Activated CD8-positive, alpha-beta memory T cell treated with anti-CD3 and anti-CD28 coated beads for 1 hour (primary cell): ENCODE data around the gene ISM2.

Experiments
- DNase-seq, 2 donors: peaks; one replicate each; pipeline ENCODE4 v3.0.0-alpha.2; 2020; ENCODE audit warnings: low read depth in 1 of 2; ENCODE audit errors: extremely low read depth in 1 of 2

Gene ISM2

DNA sequence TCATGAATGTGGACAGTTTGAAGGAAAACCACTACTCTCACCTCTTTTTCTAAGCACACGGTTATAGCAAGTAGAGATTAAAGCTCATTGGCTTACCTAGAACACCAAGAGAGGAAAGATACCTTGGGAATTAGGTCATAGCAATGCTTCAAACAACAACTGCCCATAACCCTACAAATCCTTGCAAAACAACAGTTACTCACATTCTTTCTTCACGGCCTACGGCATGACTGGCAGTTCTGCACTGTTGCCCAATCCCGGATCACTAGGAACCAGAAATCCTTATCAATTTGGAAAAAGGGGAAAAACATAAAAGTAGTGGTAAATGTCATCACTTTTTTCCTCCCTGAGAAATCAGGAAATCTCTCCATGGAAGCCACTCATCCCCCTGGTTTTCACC lies 9.6 kb upstream of the ISM2 start:
- DNase-seq = no peak

GRCh38 chr14:77507762-77508161 lies 9.1 kb upstream of the ISM2 start:
- no peak for DNase-seq

GRCh38 chr14:77505031-77505430 lies 6.4 kb upstream of the ISM2 start:
- DNase-seq = no peak

DNA sequence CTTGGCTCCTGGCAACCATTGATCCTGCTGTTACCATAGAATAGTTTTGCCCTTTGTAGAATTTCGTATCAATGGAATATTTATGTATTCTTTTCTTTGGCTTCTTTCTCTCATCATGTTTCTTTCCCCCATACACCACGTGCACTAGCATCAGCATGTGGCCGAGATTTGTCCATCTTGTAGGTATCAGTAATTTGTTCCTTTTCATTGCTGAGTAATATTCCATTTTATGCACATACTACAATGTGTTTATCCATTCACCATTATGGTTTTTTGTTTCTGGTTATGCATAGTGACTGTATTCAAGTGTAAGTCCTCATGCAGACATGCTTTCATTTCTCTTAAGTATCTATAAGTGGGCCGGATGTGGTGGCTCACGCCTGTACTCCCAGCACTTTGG lies 4.5 kb upstream of the ISM2 start:
- DNase-seq = no peak

DNA sequence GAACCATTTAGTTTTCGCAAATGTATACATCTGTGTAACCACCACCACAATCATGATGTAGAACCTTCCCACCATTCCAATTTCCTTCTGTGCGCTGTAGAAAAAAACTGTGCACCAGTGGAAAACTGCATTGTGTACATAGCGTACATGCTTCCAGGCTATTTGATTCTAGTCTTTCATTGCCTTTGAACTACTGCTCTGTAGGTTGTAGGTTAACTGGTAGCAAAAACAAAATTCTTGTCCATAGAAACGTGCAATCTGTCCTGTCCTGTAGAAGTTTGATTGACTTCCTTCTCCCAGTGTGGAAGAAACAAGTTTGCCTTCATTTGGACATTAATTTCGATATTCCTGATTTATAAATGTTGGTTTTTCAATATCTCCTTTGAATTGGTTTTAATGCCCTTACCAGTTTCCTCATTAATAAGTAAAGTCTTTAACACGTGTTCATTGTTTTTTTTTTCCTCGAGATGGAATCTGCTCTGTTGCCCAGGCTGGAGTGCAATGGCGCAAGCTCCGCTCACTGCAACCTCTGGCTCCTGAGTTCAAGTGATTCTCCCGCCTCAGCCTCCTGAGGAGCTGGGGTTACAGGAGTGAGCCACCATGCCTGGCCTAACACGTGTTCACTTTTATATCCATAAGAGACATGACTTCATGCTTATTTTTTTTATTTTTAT lies 3.6 kb upstream of the ISM2 start:
- no peak for DNase-seq

- DNase-seq = no peak
These were observed 440 bp upstream of the ISM2 start for GRCh38 chr14:77498984-77499527.

- DNase-seq = no peak
These were observed 3.3 kb downstream of the ISM2 start for GRCh38 chr14:77495334-77495733.

DNA sequence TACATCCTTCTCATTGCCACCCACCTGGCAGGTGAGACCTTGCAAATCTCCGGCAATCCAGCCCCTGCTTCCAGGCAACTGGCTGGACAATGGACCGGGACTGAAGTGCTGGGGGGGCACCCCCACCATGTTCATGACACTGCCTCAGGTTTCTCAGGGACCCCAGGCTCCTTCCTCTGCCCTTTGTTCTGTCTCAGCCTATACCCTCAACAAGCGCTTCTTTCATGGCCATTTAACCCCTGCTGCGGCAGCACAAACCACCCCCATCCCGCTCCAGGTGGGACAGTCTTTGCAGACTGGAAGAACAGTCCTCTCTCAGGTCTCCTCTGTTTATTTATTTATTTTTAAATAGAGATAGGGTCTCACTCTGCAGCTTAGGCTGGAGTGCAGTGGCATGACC lies 7.6 kb downstream of the ISM2 start:
- DNase-seq = no peak

DNA sequence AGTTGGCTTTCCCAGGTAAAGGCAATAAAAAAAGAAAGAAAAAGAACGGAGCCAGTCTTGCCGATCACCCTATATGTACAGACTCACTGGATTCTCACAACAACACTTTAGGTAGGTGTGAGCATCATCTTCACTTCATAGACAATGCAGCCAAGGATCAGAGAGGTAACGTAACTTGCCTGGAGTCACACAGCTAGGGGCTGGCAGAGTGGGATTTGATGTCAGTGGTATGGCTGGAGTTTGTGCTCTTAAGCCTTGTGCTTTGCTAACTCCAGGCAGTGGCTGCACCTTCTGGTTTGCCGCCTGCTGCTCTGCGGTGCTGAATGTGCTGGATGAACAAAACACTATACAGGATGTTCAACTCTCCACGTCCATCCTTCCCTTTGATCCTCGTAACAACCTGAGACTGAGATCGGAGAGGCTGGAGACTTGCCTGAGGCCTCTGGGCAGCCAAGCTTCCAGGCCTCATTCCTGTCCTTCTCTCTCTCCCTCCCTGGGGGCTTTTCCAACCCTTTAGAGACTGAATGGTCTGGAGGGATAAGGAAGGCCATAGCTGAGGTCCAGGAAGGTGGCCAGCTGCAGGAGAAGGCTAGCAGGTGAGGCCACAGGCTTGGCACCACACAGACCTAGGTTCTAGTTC lies 8.1 kb downstream of the ISM2 start:
- DNase-seq = no peak

DNA sequence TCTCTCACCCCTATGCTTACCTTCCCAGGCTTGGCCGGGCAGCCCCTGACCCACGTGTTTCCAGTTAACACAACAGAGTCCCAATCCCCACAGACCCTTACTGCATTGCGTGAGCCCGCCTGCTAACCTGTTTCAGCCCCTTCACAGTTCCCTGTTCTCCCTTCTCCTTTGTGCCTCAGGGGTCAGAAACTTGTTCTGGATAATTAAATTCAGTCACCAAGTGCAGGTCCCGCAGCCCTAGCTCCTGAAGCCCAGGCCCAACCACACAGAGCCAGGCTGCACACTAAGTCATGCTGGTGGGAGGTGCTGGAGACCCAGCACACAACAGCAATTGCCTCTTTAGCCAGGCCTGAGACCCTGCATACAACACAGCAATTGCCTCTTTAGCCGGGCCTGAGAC lies 9.6 kb downstream of the ISM2 start:
- no peak for DNase-seq

- DNase-seq = no peak
These were observed 10.1 kb downstream of the ISM2 start for GRCh38 chr14:77488558-77488957.

GRCh38 chr14:77485901-77486678 lies 12.5 kb downstream of the ISM2 start:
- DNase-seq = no peak

DNA sequence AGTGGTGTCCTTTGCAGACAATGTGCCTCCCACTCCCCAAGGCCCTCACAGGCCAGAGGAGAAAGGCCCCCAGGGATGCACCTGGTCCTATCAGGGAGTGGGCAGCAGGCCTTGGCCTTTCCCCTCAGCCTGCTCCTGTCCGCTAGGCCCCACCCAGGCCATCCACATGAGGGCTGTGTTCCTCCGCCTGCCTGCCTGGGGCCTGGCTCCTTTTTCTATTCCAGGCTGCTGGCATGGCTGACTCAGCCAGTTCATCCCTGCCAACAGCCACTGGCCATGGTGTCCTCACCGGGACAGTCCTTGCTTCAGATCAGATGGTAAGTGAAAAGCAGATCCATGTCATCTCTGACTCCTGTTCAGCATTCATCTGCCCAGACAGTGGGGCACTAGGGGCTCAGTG lies 13.4 kb downstream of the ISM2 start:
- DNase-seq = no peak

- no peak for DNase-seq
These were observed 16.2 kb downstream of the ISM2 start for GRCh38 chr14:77482422-77482821.

DNA sequence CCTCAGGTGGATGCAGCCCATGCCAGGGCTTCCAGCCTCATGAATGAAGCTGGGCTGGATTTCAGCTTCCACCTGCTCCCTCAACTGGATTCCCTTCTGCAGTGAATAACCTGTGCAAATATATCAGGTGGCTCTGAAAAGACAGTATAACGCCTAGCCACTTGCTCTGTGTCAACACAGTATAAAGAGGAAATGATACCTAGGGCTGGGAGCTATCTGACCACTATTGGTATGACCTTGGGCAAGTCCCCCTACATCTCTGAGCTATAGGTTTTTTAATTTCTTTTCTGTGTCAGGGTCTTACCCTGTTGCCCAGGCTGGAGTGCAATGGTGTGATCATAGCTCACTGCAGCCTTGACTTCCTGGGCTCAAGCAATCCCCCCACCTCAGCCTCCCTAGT lies 19.8 kb downstream of the ISM2 start:
- DNase-seq = no peak

- no peak for DNase-seq
These were observed 20.6 kb downstream of the ISM2 start for GRCh38 chr14:77478029-77478428.

GRCh38 chr14:77475432-77476115 lies 23.0 kb downstream of the ISM2 start:
- no peak for DNase-seq

DNA sequence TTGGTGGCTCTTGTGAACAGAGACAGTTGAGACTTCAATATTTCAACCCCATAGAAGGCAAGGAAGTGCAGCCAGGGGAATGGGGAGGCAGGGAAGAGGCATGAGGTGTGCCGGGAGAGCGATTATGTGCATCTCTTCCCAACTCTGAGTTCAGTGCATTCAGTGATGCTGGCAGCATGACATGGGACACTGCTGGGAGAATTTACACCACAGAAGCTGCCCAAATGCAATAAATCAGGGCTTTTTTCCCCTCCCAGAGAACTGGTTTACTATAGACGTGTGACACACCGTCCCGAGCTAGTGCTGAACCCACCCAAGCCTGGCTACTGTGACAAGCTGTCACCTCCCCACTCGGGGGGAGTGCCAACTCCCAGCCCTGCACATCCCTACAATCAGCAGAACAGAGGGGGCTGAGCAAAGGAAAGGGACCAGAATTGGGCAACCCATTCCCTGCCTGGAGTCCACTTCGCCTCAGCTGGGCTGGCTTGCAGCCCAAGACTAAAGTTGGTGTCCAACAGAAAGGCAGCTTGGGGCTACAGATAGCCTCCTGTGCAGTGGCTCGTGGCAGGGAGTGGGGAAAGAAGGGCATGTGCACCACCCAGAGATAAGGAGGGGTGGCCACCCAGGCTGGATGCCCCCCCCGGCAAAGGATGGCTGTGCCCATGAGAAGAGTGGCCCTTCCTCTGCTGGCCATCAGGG lies 24.0 kb downstream of the ISM2 start:
- DNase-seq = no peak

- no peak for DNase-seq
These were observed 24.7 kb downstream of the ISM2 start for GRCh38 chr14:77473921-77474320.

- DNase-seq = no peak
These were observed 28.3 kb downstream of the ISM2 start for GRCh38 chr14:77470224-77470870.
